ENCODE results near the gene COX8A. TPM values are rescaled to one million over a fixed set of nuclear protein-coding genes. Genes with fewer than 3 reads are reported as not detected.
"Not testable (repeated sequence)": the region's sequence is repeated elsewhere in the genome, so short reads cannot be mapped to it uniquely, and the experiment has no call there.

Gene COX8A
- total and polyA plus RNA-seq, 10 of the 15 experiments (the other 5 are each of a cell fraction or from before 2014, with no cell fraction given) = 243 to 1,476 (median 522) TPM

GRCh38 chr11:63973912-63974258, 535 bp upstream of the COX8A start:
- peaks cover 34% of the 10 kb centered on the region for H3K79me2 ChIP-seq (ENCODE audit: control insufficient read depth, insufficient read depth, low read length)
- H4K20me1 ChIP-seq (ENCODE audit: control insufficient read depth, insufficient read depth); H3K4me1 ChIP-seq (ENCODE audit: control insufficient read depth, insufficient read depth, low read length); SMC1A ChIA-PET (ENCODE audit: uncharacterized antibody, unreplicated experiment); CTCF ChIA-PET; H3K9me3 ChIP-seq (replicated peaks; ENCODE audit: control insufficient read depth, insufficient read depth, low read length); H3K27me3 ChIP-seq (replicated peaks in 1 of 2; ENCODE audit: control insufficient read depth in 2 of 2, insufficient read depth in 2 of 2, low read length in 1 of 2); H3K4me2 ChIP-seq (ENCODE audit: control insufficient read depth, insufficient read depth); H2AFZ ChIP-seq (ENCODE audit: control insufficient read depth, low read depth, low read length); FAIRE-seq; H3K4me3 ChIP-seq; DNase-seq (ENCODE audit: low read depth, low spot score); H3K36me3 ChIP-seq (ENCODE audit: control insufficient read depth in 2 of 2, insufficient read depth in 2 of 2, low read length in 1 of 2); H3K27ac ChIP-seq (ENCODE audit: control insufficient read depth, insufficient read depth); intact Hi-C loops (cut with micrococcal nuclease; ENCODE audit: unreplicated experiment); H3K9ac ChIP-seq (ENCODE audit: control insufficient read depth, insufficient read depth, low read length); in situ Hi-C loops (cut with MboI); ATAC-seq; BruUV-seq (replicated peaks): not testable (repeated sequence)
- ChIA-PET POLR2A (interaction anchor here (1.4 to 2.4 kb wide), 2 partner anchors 12 to 14 kb away, joined by 4 to 11 read pairs; partner anchors contain the start of gene OTUB1), RAD21 (ENCODE audit: unreplicated experiment) (interaction anchor here (0.5 to 1.0 kb wide), 3 partner anchors 86 to 135 kb away, joined by 3 read pairs; partner anchors contain the start of gene MARK2)
- WGBS (ENCODE audit: insufficient coverage, insufficient replicate concordance, low lambda C conversion rate, missing lambda C conversion rate) = 81% methylated on average over 16 of the region's 18 CpGs

- ChIA-PET CTCF (no interaction called here), POLR2A (no interaction called here), SMC1A (ENCODE audit: uncharacterized antibody, unreplicated experiment) (interaction anchor here (0.6 kb wide), 1 partner anchor 1147 kb away, joined by 3 read pairs; the partner anchor contains the start of gene STX5), RAD21 (ENCODE audit: unreplicated experiment) (no interaction called here)
- Histone ChIP-seq H3K36me3 (ENCODE audit: control insufficient read depth in 2 of 2, insufficient read depth in 2 of 2, low read length in 1 of 2) (peaks cover 5 to 10% of the 10 kb centered on the region in 2 experiments), H3K27me3 (replicated peaks in 1 of 2; ENCODE audit: control insufficient read depth in 2 of 2, insufficient read depth in 2 of 2, low read length in 1 of 2) (no peaks in the 10 kb centered on the region), H2AFZ (ENCODE audit: control insufficient read depth, low read depth, low read length) (no peak overlapping the region), H3K4me1 (ENCODE audit: control insufficient read depth, insufficient read depth, low read length) (peaks cover 12% of the 10 kb centered on the region), H4K20me1 (ENCODE audit: control insufficient read depth, insufficient read depth) (no peaks in the 10 kb centered on the region), H3K79me2 (ENCODE audit: control insufficient read depth, insufficient read depth, low read length) (peaks cover 45% of the 10 kb centered on the region), H3K4me2 (ENCODE audit: control insufficient read depth, insufficient read depth) (no peak overlapping the region), H3K9ac (ENCODE audit: control insufficient read depth, insufficient read depth, low read length) (no peak overlapping the region), H3K27ac (ENCODE audit: control insufficient read depth, insufficient read depth) (no peak overlapping the region), H3K9me3 (replicated peaks; ENCODE audit: control insufficient read depth, insufficient read depth, low read length) (no peaks in the 10 kb centered on the region), H3K4me3 (no peak overlapping the region)
- intact Hi-C loops (cut with micrococcal nuclease; ENCODE audit: unreplicated experiment) = no loop called here
- no TSS peak for BruUV-seq (replicated peaks)
- FAIRE-seq (no peak), ATAC-seq (no peak), DNase-seq (ENCODE audit: low read depth, low spot score) (no peak)
- 62% methylated on average over 9 of the region's 10 CpGs for WGBS (ENCODE audit: insufficient coverage, insufficient replicate concordance, low lambda C conversion rate, missing lambda C conversion rate)
- in situ Hi-C loops (cut with MboI) = no loop called here
- TF ChIP-seq HDAC2 (IDR thresholded peaks at IDR 0.05) = no peak
- TF ChIP-seq ZNF274 (IDR thresholded peaks at IDR 0.05; ENCODE audit: insufficient read depth, insufficient read length) = no peak
- TF ChIP-seq POLR2A (IDR thresholded peaks at IDR 0.05; ENCODE audit: low read depth, low read length) = no peak
- no peak for TF ChIP-seq IRF3 (IDR thresholded peaks at IDR 0.05)
- TF ChIP-seq MYC (IDR thresholded peaks at IDR 0.05; ENCODE audit: insufficient read depth, insufficient read length, insufficient replicate concordance, low read length, severe bottlenecking) = no peak
- TF ChIP-seq JUNB (IDR thresholded peaks at IDR 0.05) = no peak
- no peak for TF ChIP-seq NKRF (conservative IDR thresholded peaks at IDR 0.05)
- no peak for TF ChIP-seq ZBTB33 (IDR thresholded peaks at IDR 0.05)
- no peak for TF ChIP-seq BACH1 (IDR thresholded peaks at IDR 0.05; ENCODE audit: borderline replicate concordance)
- no peak for TF ChIP-seq TBL1XR1 (IDR thresholded peaks at IDR 0.05; ENCODE audit: low read depth, low read length)
Measured at GRCh38 chr11:63978551-63979239, 4.3 kb downstream of the COX8A start.
